ENCODE results near the gene SLC6A6.

SLC6A6 gene

DNA sequence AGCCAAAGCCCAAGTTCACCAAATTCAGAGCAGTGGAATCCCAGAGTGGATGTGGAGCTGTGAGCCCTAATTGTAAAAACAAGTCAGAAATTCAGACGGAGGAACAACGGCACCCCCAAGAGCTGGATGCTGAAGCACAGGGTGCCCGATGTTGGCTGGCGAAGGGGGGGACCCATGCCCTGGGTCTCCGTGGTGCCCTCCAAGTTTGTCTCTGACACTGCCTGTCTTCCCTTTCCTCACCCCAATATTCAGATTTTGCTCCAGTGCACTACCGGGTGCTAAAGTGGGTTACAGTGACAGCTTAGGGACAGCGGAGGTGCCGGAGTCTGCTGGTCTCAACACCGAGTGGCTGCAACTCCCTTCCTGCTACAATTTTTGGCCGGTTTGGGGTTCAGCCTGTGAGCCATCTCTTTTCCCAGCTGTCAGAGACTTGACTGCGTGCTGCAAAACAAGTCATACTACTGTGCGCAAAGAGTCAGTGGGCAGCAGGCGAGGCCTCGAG, 131.1 kb downstream of the SLC6A6 start:
- no peaks in the 10 kb centered on the region for H3K9me3 ChIP-seq (ENCODE audit: insufficient read depth, low read length)
- no peaks in the 10 kb centered on the region for H3K36me3 ChIP-seq (ENCODE audit: low read length)
- H3F3A ChIP-seq (ENCODE audit: insufficient read depth), result no peaks in the 10 kb centered on the region
- no peak overlapping the region for H3K4me3 ChIP-seq (ENCODE audit: insufficient read depth, low read length, poor library complexity, severe bottlenecking)
- H3K4me2 ChIP-seq (ENCODE audit: low read depth, low read length, poor library complexity, severe bottlenecking), result no peak overlapping the region
- no peaks in the 10 kb centered on the region for H3K79me2 ChIP-seq (ENCODE audit: insufficient read depth, low read length)
- H3K27ac ChIP-seq (ENCODE audit: low read depth, low read length), result no peak overlapping the region
- H3K27me3 ChIP-seq (ENCODE audit: low read length), result no peaks in the 10 kb centered on the region
- no peak overlapping the region for H2AFZ ChIP-seq (ENCODE audit: low read depth, low read length, severe bottlenecking)
- TF ChIP-seq CTCF (IDR thresholded peaks at IDR 0.05; ENCODE audit: insufficient read depth, low read length, poor library complexity, severe bottlenecking), result no peak
- no peak for TF ChIP-seq EZH2phosphoT487 (conservative IDR thresholded peaks at IDR 0.05; ENCODE audit: low read length)
- no peaks in the 10 kb centered on the region for H4K20me1 ChIP-seq (ENCODE audit: low read depth, low read length)
- H3K9me2 ChIP-seq (replicated peaks; ENCODE audit: insufficient read depth, low read length), result no peaks in the 10 kb centered on the region
- no peak overlapping the region for H3K9ac ChIP-seq (ENCODE audit: low read length)

- Histone ChIP-seq H3K4me3 (ENCODE audit: insufficient read depth, low read length, poor library complexity, severe bottlenecking) (no peak overlapping the region), H3K27ac (ENCODE audit: low read depth, low read length) (no peak overlapping the region), H3K36me3 (ENCODE audit: low read length) (no peaks in the 10 kb centered on the region), H3K9ac (ENCODE audit: low read length) (no peak overlapping the region), H3K27me3 (ENCODE audit: low read length) (no peaks in the 10 kb centered on the region), H4K20me1 (ENCODE audit: low read depth, low read length) (no peaks in the 10 kb centered on the region), H2AFZ (ENCODE audit: low read depth, low read length, severe bottlenecking) (no peak overlapping the region), H3K9me3 (ENCODE audit: insufficient read depth, low read length) (no peaks in the 10 kb centered on the region), H3K9me2 (replicated peaks; ENCODE audit: insufficient read depth, low read length) (no peaks in the 10 kb centered on the region), H3K79me2 (ENCODE audit: insufficient read depth, low read length) (no peaks in the 10 kb centered on the region), H3F3A (ENCODE audit: insufficient read depth) (no peaks in the 10 kb centered on the region), H3K4me2 (ENCODE audit: low read depth, low read length, poor library complexity, severe bottlenecking) (no peak overlapping the region)
- TF ChIP-seq CTCF (IDR thresholded peaks at IDR 0.05; ENCODE audit: insufficient read depth, low read length, poor library complexity, severe bottlenecking), result no peak
- no peak for TF ChIP-seq EZH2phosphoT487 (conservative IDR thresholded peaks at IDR 0.05; ENCODE audit: low read length)
Measured at GRCh38 chr3:14534516-14535191, 132.2 kb downstream of the SLC6A6 start.

- Histone ChIP-seq H4K20me1 (ENCODE audit: low read depth, low read length) (no peaks in the 10 kb centered on the region), H3K36me3 (ENCODE audit: low read length) (no peaks in the 10 kb centered on the region), H3F3A (ENCODE audit: insufficient read depth) (no peaks in the 10 kb centered on the region), H3K79me2 (ENCODE audit: insufficient read depth, low read length) (no peaks in the 10 kb centered on the region), H2AFZ (ENCODE audit: low read depth, low read length, severe bottlenecking) (no peak overlapping the region), H3K27ac (ENCODE audit: low read depth, low read length) (no peak overlapping the region), H3K9ac (ENCODE audit: low read length) (no peak overlapping the region), H3K9me2 (replicated peaks; ENCODE audit: insufficient read depth, low read length) (no peaks in the 10 kb centered on the region), H3K4me3 (ENCODE audit: insufficient read depth, low read length, poor library complexity, severe bottlenecking) (no peak overlapping the region), H3K9me3 (ENCODE audit: insufficient read depth, low read length) (no peaks in the 10 kb centered on the region), H3K4me2 (ENCODE audit: low read depth, low read length, poor library complexity, severe bottlenecking) (no peak overlapping the region), H3K27me3 (ENCODE audit: low read length) (no peaks in the 10 kb centered on the region)
- TF ChIP-seq EZH2phosphoT487 (conservative IDR thresholded peaks at IDR 0.05; ENCODE audit: low read length) (no peak), CTCF (IDR thresholded peaks at IDR 0.05; ENCODE audit: insufficient read depth, low read length, poor library complexity, severe bottlenecking) (no peak)
Measured at GRCh38 chr3:14535616-14536015, 133.2 kb downstream of the SLC6A6 start.

All from SU-DHL-6 (cell line).